Measurements from ENCODE around the gene SYTL1.

GRCh38 chr1:27331922-27332321 lies 9.9 kb upstream of the SYTL1 start:
- TF ChIP-seq CTCF (IDR thresholded peaks at IDR 0.05) (no peak), POLR2A (IDR thresholded peaks at IDR 0.05) (no peak)
